ENCODE results near the gene PCDHGC3.

DNA sequence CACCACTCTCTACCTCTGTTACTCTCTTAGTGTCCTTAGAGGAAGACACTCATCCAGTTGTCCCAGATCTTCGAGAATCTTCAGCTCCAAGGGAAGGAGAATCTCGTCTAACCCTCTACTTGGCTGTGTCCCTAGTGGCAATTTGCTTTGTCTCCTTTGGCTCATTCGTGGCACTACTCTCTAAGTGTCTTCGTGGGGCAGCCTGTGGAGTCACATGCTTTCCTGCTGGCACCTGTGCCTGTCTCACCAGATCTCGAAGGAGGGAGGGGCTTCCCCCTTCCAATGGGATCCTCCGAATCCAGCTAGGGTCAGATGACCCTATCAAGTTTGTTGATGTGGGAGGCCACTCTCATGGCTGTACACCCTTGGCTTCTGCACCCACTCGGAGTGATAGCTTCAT is 11.4 kb downstream of the PCDHGC3 start:
- no peak for TF ChIP-seq CTCF (IDR thresholded peaks at IDR 0.05; ENCODE audit: low read depth, low read length, missing input control)
- TF ChIP-seq JUND (IDR thresholded peaks at IDR 0.05): no peak
- TF ChIP-seq YY1 (IDR thresholded peaks at IDR 0.05): no peak
- TF ChIP-seq FOXA1 (IDR thresholded peaks at IDR 0.05): no peak
- TF ChIP-seq TAF1 (conservative IDR thresholded peaks at IDR 0.05): no peak
- TF ChIP-seq, protein P1, sequence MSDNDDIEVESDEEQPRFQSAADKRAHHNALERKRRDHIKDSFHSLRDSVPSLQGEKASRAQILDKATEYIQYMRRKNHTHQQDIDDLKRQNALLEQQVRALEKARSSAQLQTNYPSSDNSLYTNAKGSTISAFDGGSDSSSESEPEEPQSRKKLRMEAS (IDR thresholded peaks at IDR 0.05): no peak
- TF ChIP-seq ZBTB33 (IDR thresholded peaks at IDR 0.05): no peak
- TF ChIP-seq SP1 (IDR thresholded peaks at IDR 0.05): no peak
- no peak for TF ChIP-seq GABPA (IDR thresholded peaks at IDR 0.05 in 1 of 2, conservative IDR thresholded peaks at IDR 0.05 in 1 of 2)
- TF ChIP-seq, protein P2, sequence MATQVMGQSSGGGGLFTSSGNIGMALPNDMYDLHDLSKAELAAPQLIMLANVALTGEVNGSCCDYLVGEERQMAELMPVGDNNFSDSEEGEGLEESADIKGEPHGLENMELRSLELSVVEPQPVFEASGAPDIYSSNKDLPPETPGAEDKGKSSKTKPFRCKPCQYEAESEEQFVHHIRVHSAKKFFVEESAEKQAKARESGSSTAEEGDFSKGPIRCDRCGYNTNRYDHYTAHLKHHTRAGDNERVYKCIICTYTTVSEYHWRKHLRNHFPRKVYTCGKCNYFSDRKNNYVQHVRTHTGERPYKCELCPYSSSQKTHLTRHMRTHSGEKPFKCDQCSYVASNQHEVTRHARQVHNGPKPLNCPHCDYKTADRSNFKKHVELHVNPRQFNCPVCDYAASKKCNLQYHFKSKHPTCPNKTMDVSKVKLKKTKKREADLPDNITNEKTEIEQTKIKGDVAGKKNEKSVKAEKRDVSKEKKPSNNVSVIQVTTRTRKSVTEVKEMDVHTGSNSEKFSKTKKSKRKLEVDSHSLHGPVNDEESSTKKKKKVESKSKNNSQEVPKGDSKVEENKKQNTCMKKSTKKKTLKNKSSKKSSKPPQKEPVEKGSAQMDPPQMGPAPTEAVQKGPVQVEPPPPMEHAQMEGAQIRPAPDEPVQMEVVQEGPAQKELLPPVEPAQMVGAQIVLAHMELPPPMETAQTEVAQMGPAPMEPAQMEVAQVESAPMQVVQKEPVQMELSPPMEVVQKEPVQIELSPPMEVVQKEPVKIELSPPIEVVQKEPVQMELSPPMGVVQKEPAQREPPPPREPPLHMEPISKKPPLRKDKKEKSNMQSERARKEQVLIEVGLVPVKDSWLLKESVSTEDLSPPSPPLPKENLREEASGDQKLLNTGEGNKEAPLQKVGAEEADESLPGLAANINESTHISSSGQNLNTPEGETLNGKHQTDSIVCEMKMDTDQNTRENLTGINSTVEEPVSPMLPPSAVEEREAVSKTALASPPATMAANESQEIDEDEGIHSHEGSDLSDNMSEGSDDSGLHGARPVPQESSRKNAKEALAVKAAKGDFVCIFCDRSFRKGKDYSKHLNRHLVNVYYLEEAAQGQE (IDR thresholded peaks at IDR 0.05): no peak
- TF ChIP-seq RAD21 (IDR thresholded peaks at IDR 0.05): no peak
- TF ChIP-seq HNF4G (IDR thresholded peaks at IDR 0.05): no peak
- TF ChIP-seq RXRA (IDR thresholded peaks at IDR 0.05): no peak

All from liver (tissue), 3 donors.